GM12872 (cell line): ENCODE results near the gene FNBP1.

Experiments
- TF ChIP-seq, protein P1 (sequence below): IDR thresholded peaks from 3 replicates; pipeline ENCODE4 v1.5.1; 2011; ENCODE audit warnings: low read depth, mild to moderate bottlenecking, low read length, moderate library complexity; ENCODE audit not compliant: insufficient read depth

FNBP1 gene

DNA sequence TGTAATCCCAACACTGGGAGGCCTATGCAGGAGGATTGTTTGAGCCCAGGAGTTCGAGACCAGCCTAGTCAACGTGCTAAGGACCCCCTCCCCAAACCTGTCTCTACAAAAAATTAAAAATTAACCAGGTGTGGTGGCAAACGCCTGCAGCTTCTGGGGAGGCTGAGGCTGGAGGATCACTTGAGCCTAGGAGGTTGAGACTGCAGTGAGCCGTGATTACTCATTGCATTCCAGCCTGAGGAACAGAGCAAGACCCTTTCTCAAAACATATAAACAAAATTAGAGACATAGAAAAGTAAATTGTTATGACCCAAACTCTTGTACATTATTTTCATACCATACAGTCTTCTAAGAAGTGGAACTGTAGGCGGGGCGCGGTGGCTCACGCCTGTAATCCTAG, 11.8 kb upstream of the FNBP1 start:
- TF ChIP-seq, protein P1, sequence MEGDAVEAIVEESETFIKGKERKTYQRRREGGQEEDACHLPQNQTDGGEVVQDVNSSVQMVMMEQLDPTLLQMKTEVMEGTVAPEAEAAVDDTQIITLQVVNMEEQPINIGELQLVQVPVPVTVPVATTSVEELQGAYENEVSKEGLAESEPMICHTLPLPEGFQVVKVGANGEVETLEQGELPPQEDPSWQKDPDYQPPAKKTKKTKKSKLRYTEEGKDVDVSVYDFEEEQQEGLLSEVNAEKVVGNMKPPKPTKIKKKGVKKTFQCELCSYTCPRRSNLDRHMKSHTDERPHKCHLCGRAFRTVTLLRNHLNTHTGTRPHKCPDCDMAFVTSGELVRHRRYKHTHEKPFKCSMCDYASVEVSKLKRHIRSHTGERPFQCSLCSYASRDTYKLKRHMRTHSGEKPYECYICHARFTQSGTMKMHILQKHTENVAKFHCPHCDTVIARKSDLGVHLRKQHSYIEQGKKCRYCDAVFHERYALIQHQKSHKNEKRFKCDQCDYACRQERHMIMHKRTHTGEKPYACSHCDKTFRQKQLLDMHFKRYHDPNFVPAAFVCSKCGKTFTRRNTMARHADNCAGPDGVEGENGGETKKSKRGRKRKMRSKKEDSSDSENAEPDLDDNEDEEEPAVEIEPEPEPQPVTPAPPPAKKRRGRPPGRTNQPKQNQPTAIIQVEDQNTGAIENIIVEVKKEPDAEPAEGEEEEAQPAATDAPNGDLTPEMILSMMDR: no peak

DNA sequence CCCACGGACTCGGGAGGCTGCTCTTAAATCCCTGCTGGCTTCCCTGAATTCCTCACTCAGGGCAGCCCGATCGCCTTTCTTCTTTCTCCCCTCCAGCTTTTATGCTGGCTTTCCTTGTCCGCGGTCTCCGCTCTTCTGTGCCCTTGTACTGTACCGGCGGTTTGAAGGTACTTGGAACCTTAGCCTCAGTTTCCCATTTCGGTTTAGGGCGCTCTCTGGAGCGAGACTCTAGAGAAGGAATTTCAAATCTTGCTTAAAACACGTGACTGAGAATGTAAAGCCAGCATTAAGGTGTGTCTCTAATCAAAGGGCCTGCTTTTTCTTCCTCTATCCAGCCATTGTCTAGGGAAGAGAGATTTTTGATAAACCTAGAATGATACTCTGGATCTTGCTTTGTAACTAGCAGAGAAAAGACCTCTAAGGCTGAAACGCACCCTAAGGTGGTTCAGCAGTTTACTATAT, 11.4 kb upstream of the FNBP1 start:
- TF ChIP-seq, protein P1: no peak

GRCh38 chr9:130053504-130054324, 10.7 kb upstream of the FNBP1 start, which contains the start of gene GPR107:
Gene GPR107 (plus strand): TSS chr9:130053906. CDS start chr9:130053933, 27 bp downstream.
- TF ChIP-seq, protein P1: no peak

DNA sequence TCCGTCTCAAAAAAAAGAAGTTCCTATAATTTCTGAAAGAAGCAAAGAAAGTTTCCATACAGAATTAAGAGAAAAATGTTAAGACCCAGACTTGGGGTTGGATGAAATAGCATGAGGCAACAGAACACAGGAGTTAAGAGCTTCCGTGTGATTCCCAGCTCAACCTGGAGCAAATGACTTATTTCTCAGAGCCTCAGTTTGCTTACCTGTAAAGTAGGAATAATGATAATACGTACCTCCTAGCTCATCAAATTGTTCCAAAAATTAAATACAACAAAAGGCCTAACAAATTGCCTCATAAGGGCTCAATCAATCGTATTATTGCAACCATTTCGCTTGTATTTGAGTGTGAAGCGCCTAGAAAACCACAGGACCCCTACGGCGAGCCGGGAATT, 10.1 kb upstream of the FNBP1 start:
- TF ChIP-seq, protein P1: no peak

- TF ChIP-seq, protein P1: no peak
These were observed 8.9 kb upstream of the FNBP1 start for GRCh38 chr9:130051855-130052254.

GRCh38 chr9:130050462-130050861, 7.5 kb upstream of the FNBP1 start:
- TF ChIP-seq, protein P1: 0 out of 3 replicates have a peak, but pooled peaks have one; percentile 4

- TF ChIP-seq, protein P1: no peak
These were observed 6.6 kb upstream of the FNBP1 start for GRCh38 chr9:130049431-130050210.
